GM12801 (cell line): ENCODE results near the gene NBPF4.

Experiments
- CTCF ChIP-seq: IDR thresholded peaks from one replicate; pipeline ENCODE4 v1.5.1; 2011; ENCODE audit warnings: control low read depth; ENCODE audit not compliant: insufficient read length; ENCODE audit errors: extremely low read depth

NBPF4 gene

GRCh38 chr1:108199781-108200686, 43.8 kb downstream of the NBPF4 start, which contains the start of gene SLC25A24:
Gene SLC25A24 (minus strand): TSS chr1:108200343. CDS start chr1:108200138, 205 bp downstream.
- no peak for TF ChIP-seq CTCF

GRCh38 chr1:108199201-108199691, 44.6 kb downstream of the NBPF4 start:
- no peak for TF ChIP-seq CTCF

- no peak for TF ChIP-seq CTCF
Observed at GRCh38 chr1:108194051-108194450, 49.8 kb downstream of the NBPF4 start.

GRCh38 chr1:108193333-108193732, 50.5 kb downstream of the NBPF4 start:
- TF ChIP-seq CTCF = no peak

GRCh38 chr1:108192581-108192980, 51.3 kb downstream of the NBPF4 start:
- TF ChIP-seq CTCF = no peak

- no peak for TF ChIP-seq CTCF
Observed at GRCh38 chr1:108190686-108191416, 53.0 kb downstream of the NBPF4 start.

- TF ChIP-seq CTCF = no peak
Observed at GRCh38 chr1:108190001-108190634, 53.8 kb downstream of the NBPF4 start.
